Sigmoid colon (tissue), 7 donors: ENCODE results near the gene ARL2. TPM values are rescaled to one million over a fixed set of nuclear protein-coding genes. Genes with fewer than 3 reads are reported as not detected.
"Not testable (repeated sequence)": the region's sequence is repeated elsewhere in the genome, so short reads cannot be mapped to it uniquely, and the experiment has no call there.

ENCODE experiments used
- DNase-seq: peaks from one replicate; pipeline ENCODE4 v3.0.0-alpha.2; 2019
- H3K27ac ChIP-seq, 4 donors: fragments of 200-600 bp; sonication (generic); one replicate each; pipeline ENCODE4 v1.5.1; 2016 to 2019; ENCODE audit warnings: mild to moderate bottlenecking in 1 of 4
- H3K27me3 ChIP-seq, 3 donors: fragments of 200-600 bp; sonication (generic); one replicate each; pipeline ENCODE4 v1.5.1; 2019; ENCODE audit warnings: mild to moderate bottlenecking in 1 of 3
- H3K36me3 ChIP-seq, 4 donors: fragments of 200-600 bp; sonication (generic); one replicate each; pipeline ENCODE4 v1.5.1; 2016 to 2019
- H3K4me1 ChIP-seq, 4 donors: fragments of 200-600 bp; sonication (generic); one replicate each; pipeline ENCODE4 v1.5.1; 2017 to 2019
- H3K4me3 ChIP-seq, 4 donors: fragments of 200-600 bp; sonication (generic); one replicate each; pipeline ENCODE4 v1.5.1; 2017 to 2019; ENCODE audit warnings: mild to moderate bottlenecking in 2 of 4, moderate library complexity in 1 of 4
- H3K9me3 ChIP-seq, 4 donors: fragments of 200-600 bp in 3 of 4; sonication (generic) in 3 of 4; one replicate each; pipeline versions ENCODE4 v1.5.1 to v1.6.1; 2013 to 2019
- EP300 ChIP-seq, 4 donors: sonication (generic); formaldehyde crosslinking; IDR thresholded peaks; one replicate each; pipeline ENCODE4 v1.6.1; 2017; ENCODE audit warnings: antibody characterized with exemption in 4 of 4
- POLR2A ChIP-seq, 2 donors: fragments of 450-650 bp; IDR thresholded peaks; one replicate each; pipeline ENCODE4 v1.6.1; 2016; ENCODE audit warnings: antibody characterized with exemption in 2 of 2, mild to moderate bottlenecking in 2 of 2, moderate library complexity in 2 of 2
- POLR2AphosphoS5 ChIP-seq, 4 donors: sonication (generic); formaldehyde crosslinking; IDR thresholded peaks; one replicate each; pipeline ENCODE4 v1.6.1; 2017; ENCODE audit warnings: antibody characterized with exemption in 4 of 4
- WGBS, 2 donors: extraction: QIAGEN DNeasy Blood & Tissue Kit; methylation state at CpG; one replicate each; pipeline ENCODE4 v1.1.7; 2013; 5-methylcytosine and 5-hydroxymethylcytosine counted together
- intact Hi-C: fragments of 100-400 bp; cut with DNase I; formaldehyde crosslinking; loops from one replicate; pipeline ENCODE4 v1.15.1; 2023
- polyA plus RNA-seq, 3 donors: library from polyadenylated mRNA; stranded (reverse); fragments of 200-250 nt; gene quantifications; one replicate each; pipeline ENCODE4 v1.2.3, GENCODE V29; 2013
- total RNA-seq, 4 donors: library from RNA; depleted of rRNA; stranded (reverse); fragments of >200 nt; gene quantifications; one replicate each; pipeline ENCODE4 v1.1.0, GENCODE V29; 2016
- TF ChIP-seq, protein P1 (sequence below), 4 experiments: fragments of 450-650 bp in 3 of 4; fragments of 200-600 bp in 1 of 4; IDR thresholded peaks; one replicate each; pipeline ENCODE4 v1.5.1; 2016 to 2019; ENCODE audit warnings: antibody characterized with exemption in 4 of 4, mild to moderate bottlenecking in 3 of 4, moderate library complexity in 2 of 4
- donor health status: healthy with polysubstance abuse.
- donor health status: Bipolar disorder and iron deficiency.
- donor health status: healthy.

ARL2 gene
- total and polyA plus RNA-seq, 7 donors: 92.9 to 157 (median 124) TPM

DNA sequence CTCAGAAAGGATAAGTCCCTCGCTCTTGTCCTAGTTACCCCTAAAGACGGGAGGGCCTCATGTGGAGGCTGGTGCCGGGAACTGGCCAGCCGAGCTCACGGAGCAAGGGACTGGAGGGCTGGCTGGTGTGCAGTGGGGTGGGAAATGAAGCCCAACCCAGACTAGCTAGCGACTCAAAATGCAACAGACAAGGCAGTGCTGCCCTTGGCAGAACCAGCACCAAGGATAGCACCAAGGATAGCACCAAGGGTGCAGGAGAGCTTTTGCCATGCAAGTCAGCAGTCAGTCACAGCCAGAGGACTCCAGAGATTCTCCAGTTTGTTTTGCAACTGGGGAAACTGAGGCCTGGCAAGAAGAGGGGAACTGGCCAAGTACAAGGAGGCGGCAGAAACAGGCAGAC is 10.7 kb upstream of the ARL2 start:
- Histone ChIP-seq H3K9me3 (no peaks in the 10 kb centered on the region), H3K4me3 (no peak overlapping the region), H3K4me1 (no peaks in the 10 kb centered on the region), H3K27ac (no peak overlapping the region), H3K36me3 (no peaks in the 10 kb centered on the region), H3K27me3 (no peaks in the 10 kb centered on the region)
- DNase-seq: no peak
- intact Hi-C loops: no loop called here
- WGBS, 2 donors: 84 to 94% methylated on average over 7 of the region's 7 CpGs
- TF ChIP-seq, protein P1, sequence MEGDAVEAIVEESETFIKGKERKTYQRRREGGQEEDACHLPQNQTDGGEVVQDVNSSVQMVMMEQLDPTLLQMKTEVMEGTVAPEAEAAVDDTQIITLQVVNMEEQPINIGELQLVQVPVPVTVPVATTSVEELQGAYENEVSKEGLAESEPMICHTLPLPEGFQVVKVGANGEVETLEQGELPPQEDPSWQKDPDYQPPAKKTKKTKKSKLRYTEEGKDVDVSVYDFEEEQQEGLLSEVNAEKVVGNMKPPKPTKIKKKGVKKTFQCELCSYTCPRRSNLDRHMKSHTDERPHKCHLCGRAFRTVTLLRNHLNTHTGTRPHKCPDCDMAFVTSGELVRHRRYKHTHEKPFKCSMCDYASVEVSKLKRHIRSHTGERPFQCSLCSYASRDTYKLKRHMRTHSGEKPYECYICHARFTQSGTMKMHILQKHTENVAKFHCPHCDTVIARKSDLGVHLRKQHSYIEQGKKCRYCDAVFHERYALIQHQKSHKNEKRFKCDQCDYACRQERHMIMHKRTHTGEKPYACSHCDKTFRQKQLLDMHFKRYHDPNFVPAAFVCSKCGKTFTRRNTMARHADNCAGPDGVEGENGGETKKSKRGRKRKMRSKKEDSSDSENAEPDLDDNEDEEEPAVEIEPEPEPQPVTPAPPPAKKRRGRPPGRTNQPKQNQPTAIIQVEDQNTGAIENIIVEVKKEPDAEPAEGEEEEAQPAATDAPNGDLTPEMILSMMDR (IDR thresholded peaks at IDR 0.05): no peak
- no peak for TF ChIP-seq POLR2A (IDR thresholded peaks at IDR 0.05)

DNA sequence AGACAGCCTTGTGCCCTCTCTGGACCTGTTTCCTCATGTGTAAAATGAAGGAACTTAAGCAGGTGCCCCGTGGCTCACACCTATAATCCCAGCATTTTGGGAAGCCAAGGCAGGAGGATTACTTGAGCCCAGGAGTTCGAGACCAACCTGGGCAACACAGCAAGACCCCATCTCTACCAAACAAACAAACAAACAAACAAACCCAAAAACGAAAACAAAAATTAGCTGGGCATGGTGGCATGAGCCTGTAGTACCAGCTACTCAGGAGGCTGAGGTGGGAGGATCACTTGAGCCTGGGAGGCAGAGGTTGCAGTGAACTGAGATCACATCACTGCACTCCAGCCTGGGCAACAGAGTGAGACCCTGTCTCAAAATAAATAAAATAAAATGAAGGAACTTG is 10.0 kb upstream of the ARL2 start:
- 79 to 82% methylated on average over 3 of the region's 3 CpGs for WGBS, 2 donors
- intact Hi-C loops: not testable (repeated sequence)

DNA sequence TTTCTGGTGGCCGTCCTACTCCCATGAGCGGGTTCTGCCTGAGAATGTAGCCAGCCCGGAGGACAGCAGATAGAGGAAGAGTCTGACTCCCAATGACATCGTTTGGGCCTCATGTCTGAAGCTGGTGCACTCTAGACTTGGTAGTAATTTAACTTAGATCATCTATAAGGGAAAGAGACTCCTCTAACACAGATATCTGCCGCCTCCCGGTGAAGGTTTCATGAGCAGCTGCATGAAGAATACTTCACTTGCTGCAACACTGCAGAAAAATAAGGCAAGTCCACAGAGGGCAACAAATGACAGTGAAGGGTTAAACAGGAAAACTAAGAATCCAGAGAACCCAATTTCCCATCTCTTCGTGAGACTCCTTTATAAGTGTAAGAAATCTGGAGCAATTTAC is 5.9 kb upstream of the ARL2 start:
- Histone ChIP-seq H3K4me3 (no peak overlapping the region), H3K27ac (no peak overlapping the region), H3K27me3 (no peaks in the 10 kb centered on the region), H3K4me1 (peaks cover 0 to 4% (median 3%) of the 10 kb centered on the region in 4 donors), H3K36me3 (no peaks in the 10 kb centered on the region), H3K9me3 (no peaks in the 10 kb centered on the region)
- no peak for TF ChIP-seq POLR2A (IDR thresholded peaks at IDR 0.05)
- TF ChIP-seq, protein P1 (IDR thresholded peaks at IDR 0.05): no peak
- WGBS, 2 donors: 65 to 74% methylated on average over 7 of the region's 7 CpGs
- intact Hi-C loops: no loop called here
- DNase-seq: no peak

More for the DNA sequence above, 10.0 kb upstream of the ARL2 start:
- H3K4me3 ChIP-seq, DNase-seq, H3K27ac ChIP-seq, H3K27me3 ChIP-seq, H3K9me3 ChIP-seq, H3K36me3 ChIP-seq, H3K4me1 ChIP-seq: not testable (repeated sequence)

DNA sequence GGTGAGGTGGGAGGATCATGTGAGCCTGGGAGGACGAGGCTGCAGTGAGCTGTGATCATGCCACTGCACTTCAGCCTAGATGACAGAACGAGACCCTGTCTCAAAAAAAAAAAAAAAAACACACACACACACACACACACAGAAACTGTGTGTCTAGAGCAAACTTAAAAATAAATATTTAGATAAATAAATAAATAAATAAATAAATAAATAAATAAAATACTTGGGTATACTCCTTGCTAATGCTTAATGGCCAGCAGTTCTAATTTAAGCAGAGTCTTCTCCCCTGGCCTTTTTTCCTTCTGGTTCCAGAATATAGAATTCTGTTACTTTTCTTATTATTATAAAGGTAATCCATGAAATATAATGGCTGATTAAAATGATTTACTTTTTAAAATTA is 5.1 kb upstream of the ARL2 start:
- Histone ChIP-seq H3K27ac (no peak overlapping the region), H3K4me3 (no peak overlapping the region), H3K36me3 (no peaks in the 10 kb centered on the region), H3K27me3 (no peaks in the 10 kb centered on the region), H3K4me1 (peaks cover 0 to 8% (median 7%) of the 10 kb centered on the region in 4 donors), H3K9me3 (no peaks in the 10 kb centered on the region)
- TF ChIP-seq, protein P1 (IDR thresholded peaks at IDR 0.05): no peak
- TF ChIP-seq POLR2A (IDR thresholded peaks at IDR 0.05) (no peak), EP300 (IDR thresholded peaks at IDR 0.05) (no peak), POLR2AphosphoS5 (IDR thresholded peaks at IDR 0.05) (no peak)
- intact Hi-C loops: no loop called here
- DNase-seq: no peak
- WGBS, 2 donors: 77 to 86% methylated on average over 2 of the region's 2 CpGs

DNA sequence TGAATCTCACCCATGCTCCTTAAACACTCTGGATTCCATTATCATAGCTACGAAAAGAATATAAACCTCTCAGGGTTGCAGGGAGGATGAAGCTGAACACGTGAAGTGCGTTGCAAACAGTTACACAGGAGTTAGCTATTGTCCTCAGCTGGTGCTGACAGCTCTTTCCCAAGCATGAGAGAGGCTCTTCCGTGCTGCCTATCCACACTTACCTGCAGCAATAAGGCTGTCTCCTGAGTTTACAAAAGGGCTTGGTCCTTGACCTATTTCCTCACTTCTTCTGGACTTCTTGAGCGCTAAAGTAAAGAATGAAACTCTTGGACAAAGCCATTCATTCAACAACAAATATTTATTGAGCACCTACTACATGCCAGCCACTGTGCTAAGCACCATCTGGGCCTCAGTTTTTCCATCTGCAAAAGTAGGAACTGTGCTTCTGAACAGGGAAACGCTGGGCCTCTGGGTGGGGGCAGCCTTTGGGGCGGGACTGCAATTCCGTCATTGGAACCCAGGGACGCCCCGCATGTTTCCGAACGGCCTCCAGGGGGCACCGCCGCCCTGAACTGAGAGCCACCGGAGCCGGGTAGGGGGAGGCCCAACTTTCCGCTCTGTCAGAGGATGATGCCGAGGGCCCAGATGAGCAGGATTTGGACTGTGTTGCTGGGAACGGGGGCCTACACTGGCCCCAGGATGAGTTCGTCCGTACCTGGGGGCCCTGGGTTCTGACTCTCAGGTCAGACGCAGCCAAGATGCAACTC is 651 bp upstream of the ARL2 start:
- no peak for TF ChIP-seq EP300 (IDR thresholded peaks at IDR 0.05)
- TF ChIP-seq, protein P1 (IDR thresholded peaks at IDR 0.05): peak; percentile 63 to 94 (median 84)
- TF ChIP-seq POLR2AphosphoS5 (IDR thresholded peaks at IDR 0.05): peak; percentile 61 to 81 (median 72)
- TF ChIP-seq POLR2A (IDR thresholded peaks at IDR 0.05): peak; percentile 40 to 53
- no peaks in the 10 kb centered on the region for H3K9me3 ChIP-seq
- H3K27me3 ChIP-seq: no peaks in the 10 kb centered on the region
- peaks cover 0 to 25% (median 19%) of the 10 kb centered on the region in 4 donors for H3K4me1 ChIP-seq
- H3K36me3 ChIP-seq: peaks cover 0 to 5% (median under 1%) of the 10 kb centered on the region in 4 donors
- peak; percentile 97 for DNase-seq
- H3K27ac ChIP-seq: peak overlapping the region; percentile 99 to 100 (median 100)
- 6 to 12% methylated on average over 22 of the region's 22 CpGs for WGBS, 2 donors
- peak overlapping the region; percentile 60 to 92 (median 81) for H3K4me3 ChIP-seq
- intact Hi-C loops: loop anchor here (2.0 to 5.0 kb wide), 2 partner anchors 71 to 84 kb away; partner anchors contain the start of genes CDCA5, VPS51 and ZFPL1
